HepG2 (cell line): Measurements from ENCODE around the gene NTMT1. TPM values are rescaled to one million over a fixed set of nuclear protein-coding genes. Genes with fewer than 3 reads are reported as not detected.

Experiments used
- FIP1L1 ChIP-seq: fragments of 200-400 bp; formaldehyde crosslinking; IDR thresholded peaks from 2 replicates; pipeline ENCODE4 v1.6.1; 2018; ENCODE audit warnings: low read depth, mild to moderate bottlenecking, low read length, moderate library complexity, borderline replicate concordance; ENCODE audit not compliant: insufficient read depth
- GTF3A ChIP-seq: sonication (generic); formaldehyde crosslinking; conservative IDR thresholded peaks from 2 replicates; pipeline ENCODE4 v1.4.0; 2020; ENCODE audit warnings: mild to moderate bottlenecking, missing genetic modification reagents
- HNRNPL ChIP-seq: fragments of 200-400 bp; formaldehyde crosslinking; IDR thresholded peaks from 2 replicates; pipeline ENCODE4 v1.6.1; 2017; ENCODE audit warnings: mild to moderate bottlenecking, low read depth, low read length
- HNRNPUL1 ChIP-seq: fragments of 200-400 bp; formaldehyde crosslinking; IDR thresholded peaks from 2 replicates; pipeline ENCODE4 v1.6.1; 2017; ENCODE audit warnings: low read depth, mild to moderate bottlenecking, low read length, moderate library complexity
- KDM2A ChIP-seq: sonication (generic); formaldehyde crosslinking; IDR thresholded peaks from 2 replicates; pipeline ENCODE4 v1.4.0; 2020; ENCODE audit warnings: low read depth, missing genetic modification reagents, borderline replicate concordance
- KDM4B ChIP-seq: sonication (generic); formaldehyde crosslinking; IDR thresholded peaks from 2 replicates; pipeline ENCODE4 v1.4.0; 2020; ENCODE audit warnings: missing genetic modification reagents
- KMT2A ChIP-seq: sonication (generic); formaldehyde crosslinking; IDR thresholded peaks from 2 replicates; pipeline ENCODE4 v1.4.0; 2020; ENCODE audit warnings: missing genetic modification reagents
- NFATC3 ChIP-seq: sonication (generic); formaldehyde crosslinking; IDR thresholded peaks from 2 replicates; pipeline ENCODE4 v1.5.1; 2020; ENCODE audit warnings: mild to moderate bottlenecking, missing genetic modification reagents
- NR2F1 ChIP-seq, 2 experiments: fragments of 450-650 bp in 1 of 2; formaldehyde crosslinking in 1 of 2; IDR thresholded peaks; 2 replicates each; pipeline versions ENCODE4 v1.5.0 to v1.6.1; 2016 to 2020; ENCODE audit warnings: mild to moderate bottlenecking in 1 of 2, missing compliant biosample characterization in 1 of 2, missing genetic modification reagents in 1 of 2, moderate library complexity in 1 of 2
- NRL ChIP-seq: sonication (generic); formaldehyde crosslinking; IDR thresholded peaks from 2 replicates; pipeline ENCODE4 v1.5.0; 2020; ENCODE audit warnings: missing genetic modification reagents, mild to moderate bottlenecking, moderate library complexity, borderline replicate concordance
- POLR2G ChIP-seq: fragments of 200-400 bp; formaldehyde crosslinking; IDR thresholded peaks from 2 replicates; pipeline ENCODE4 v1.6.1; 2018; ENCODE audit warnings: mild to moderate bottlenecking, low read depth, low read length, moderate library complexity
- RBFOX2 ChIP-seq: fragments of 200-400 bp; formaldehyde crosslinking; IDR thresholded peaks from 2 replicates; pipeline ENCODE4 v1.6.1; 2017; ENCODE audit warnings: low read depth, mild to moderate bottlenecking, low read length
- SKI ChIP-seq: fragments of 450-650 bp; IDR thresholded peaks from one replicate; pipeline ENCODE4 v1.6.1; 2018; ENCODE audit warnings: mild to moderate bottlenecking; ENCODE audit not compliant: partially characterized antibody
- SP5 ChIP-seq: IDR thresholded peaks from 2 replicates; pipeline ENCODE4 v1.6.1; 2016; ENCODE audit warnings: low read depth, borderline replicate concordance
- SRSF1 ChIP-seq: fragments of 200-400 bp; formaldehyde crosslinking; optimal IDR thresholded peaks from 2 replicates; pipeline ENCODE3; 2017; ENCODE audit warnings: mild to moderate bottlenecking, low read depth, low read length, moderate library complexity
- ZBTB38 ChIP-seq: sonication (generic); formaldehyde crosslinking; IDR thresholded peaks from 2 replicates; pipeline ENCODE4 v1.5.1; 2020; ENCODE audit warnings: mild to moderate bottlenecking, missing genetic modification reagents
- ZNF614 ChIP-seq: IDR thresholded peaks from 2 replicates; pipeline ENCODE4 v1.6.1; 2018; ENCODE audit warnings: missing biosample characterization, missing genetic modification reagents, inconsistent platforms, borderline replicate concordance
- polyA plus RNA-seq, 8 experiments: library from polyadenylated mRNA; depleted of rRNA in 3 of 8; stranded (reverse) in 7 of 8; unstranded in 1 of 8; fragments of >200 nt; fragmentation: Illumina TruSeq in 4 of 8; extraction: Trizol in 4 of 8; gene quantifications; 2 replicates each; pipeline versions ENCODE4 v1.2.1 to v1.2.3, GENCODE V29; 2011 to 2016; ENCODE audit warnings: low read depth in 4 of 8, missing spikeins in 1 of 8, mixed read lengths in 1 of 8; ENCODE audit not compliant: insufficient read depth in 1 of 8
- total RNA-seq, 5 experiments: library from RNA; depleted of rRNA; stranded (reverse); fragments of >200 nt; fragmentation: Illumina TruSeq; extraction: Trizol; gene quantifications; 2 replicates each; pipeline ENCODE4 v1.2.3, GENCODE V29; 2016; ENCODE audit warnings: low read depth in 1 of 5
- TF ChIP-seq, protein P1 (sequence below): sonication (generic); formaldehyde crosslinking; IDR thresholded peaks from 2 replicates; pipeline ENCODE4 v1.4.0; 2020; ENCODE audit warnings: missing genetic modification reagents
- TF ChIP-seq, protein P2 (sequence below): sonication (generic); formaldehyde crosslinking; IDR thresholded peaks from 2 replicates; pipeline ENCODE4 v1.5.1; 2020; ENCODE audit warnings: mild to moderate bottlenecking, missing genetic modification reagents, moderate library complexity
- TF ChIP-seq, protein P3 (sequence below): sonication (generic); formaldehyde crosslinking; IDR thresholded peaks from 2 replicates; pipeline ENCODE4 v1.4.0; 2020; ENCODE audit warnings: missing genetic modification reagents
- TF ChIP-seq, protein P4 (sequence below): sonication (generic); formaldehyde crosslinking; IDR thresholded peaks from 2 replicates; pipeline ENCODE4 v1.4.0; 2020; ENCODE audit warnings: missing genetic modification reagents

NTMT1 gene
- total and polyA plus RNA-seq, 2 of the 13 experiments (the other 11 are each of a cell fraction or from before 2014, with no cell fraction given) = 49.1 to 53.8 TPM

DNA sequence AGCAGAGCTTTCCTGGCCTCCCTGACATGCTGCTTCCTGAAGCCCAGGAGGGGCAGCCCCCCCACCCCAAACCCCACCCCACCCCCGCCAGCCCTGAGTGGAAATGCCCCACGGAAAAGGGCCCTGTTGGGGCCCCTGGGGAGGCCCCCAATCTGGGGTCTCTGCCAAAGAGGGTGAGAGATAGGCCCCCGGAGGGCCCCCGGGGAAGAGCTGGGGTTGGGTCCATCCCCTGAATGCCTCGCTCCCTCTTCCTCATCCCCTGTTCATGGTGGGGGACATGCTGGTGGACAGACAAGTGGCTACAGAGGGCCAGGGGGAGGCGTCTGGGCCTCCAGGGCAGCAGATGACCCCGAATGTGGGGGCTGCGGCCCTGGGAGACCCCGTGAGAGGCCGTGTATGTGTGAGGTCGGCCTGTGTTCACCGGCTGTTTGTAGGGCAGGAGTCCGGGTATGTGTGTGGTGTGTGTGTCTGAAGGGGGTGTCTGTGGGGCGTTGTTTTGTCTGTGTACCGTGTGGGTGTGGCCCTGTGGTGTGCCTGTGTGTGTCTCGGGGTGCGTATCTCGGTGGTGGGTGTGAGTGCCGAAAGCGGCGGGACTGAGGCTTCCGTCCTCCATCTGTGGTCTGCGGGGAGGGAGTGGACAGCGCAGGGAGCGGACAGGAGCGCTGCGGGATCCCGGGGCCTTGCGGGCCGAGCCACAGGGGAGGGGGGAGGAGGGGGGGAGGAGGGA is 16.3 kb upstream of the NTMT1 start (continued):
- TF ChIP-seq, protein P1, sequence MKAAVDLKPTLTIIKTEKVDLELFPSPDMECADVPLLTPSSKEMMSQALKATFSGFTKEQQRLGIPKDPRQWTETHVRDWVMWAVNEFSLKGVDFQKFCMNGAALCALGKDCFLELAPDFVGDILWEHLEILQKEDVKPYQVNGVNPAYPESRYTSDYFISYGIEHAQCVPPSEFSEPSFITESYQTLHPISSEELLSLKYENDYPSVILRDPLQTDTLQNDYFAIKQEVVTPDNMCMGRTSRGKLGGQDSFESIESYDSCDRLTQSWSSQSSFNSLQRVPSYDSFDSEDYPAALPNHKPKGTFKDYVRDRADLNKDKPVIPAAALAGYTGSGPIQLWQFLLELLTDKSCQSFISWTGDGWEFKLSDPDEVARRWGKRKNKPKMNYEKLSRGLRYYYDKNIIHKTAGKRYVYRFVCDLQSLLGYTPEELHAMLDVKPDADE (CRISPR knock-in tag) = no peak
- TF ChIP-seq, protein P2, sequence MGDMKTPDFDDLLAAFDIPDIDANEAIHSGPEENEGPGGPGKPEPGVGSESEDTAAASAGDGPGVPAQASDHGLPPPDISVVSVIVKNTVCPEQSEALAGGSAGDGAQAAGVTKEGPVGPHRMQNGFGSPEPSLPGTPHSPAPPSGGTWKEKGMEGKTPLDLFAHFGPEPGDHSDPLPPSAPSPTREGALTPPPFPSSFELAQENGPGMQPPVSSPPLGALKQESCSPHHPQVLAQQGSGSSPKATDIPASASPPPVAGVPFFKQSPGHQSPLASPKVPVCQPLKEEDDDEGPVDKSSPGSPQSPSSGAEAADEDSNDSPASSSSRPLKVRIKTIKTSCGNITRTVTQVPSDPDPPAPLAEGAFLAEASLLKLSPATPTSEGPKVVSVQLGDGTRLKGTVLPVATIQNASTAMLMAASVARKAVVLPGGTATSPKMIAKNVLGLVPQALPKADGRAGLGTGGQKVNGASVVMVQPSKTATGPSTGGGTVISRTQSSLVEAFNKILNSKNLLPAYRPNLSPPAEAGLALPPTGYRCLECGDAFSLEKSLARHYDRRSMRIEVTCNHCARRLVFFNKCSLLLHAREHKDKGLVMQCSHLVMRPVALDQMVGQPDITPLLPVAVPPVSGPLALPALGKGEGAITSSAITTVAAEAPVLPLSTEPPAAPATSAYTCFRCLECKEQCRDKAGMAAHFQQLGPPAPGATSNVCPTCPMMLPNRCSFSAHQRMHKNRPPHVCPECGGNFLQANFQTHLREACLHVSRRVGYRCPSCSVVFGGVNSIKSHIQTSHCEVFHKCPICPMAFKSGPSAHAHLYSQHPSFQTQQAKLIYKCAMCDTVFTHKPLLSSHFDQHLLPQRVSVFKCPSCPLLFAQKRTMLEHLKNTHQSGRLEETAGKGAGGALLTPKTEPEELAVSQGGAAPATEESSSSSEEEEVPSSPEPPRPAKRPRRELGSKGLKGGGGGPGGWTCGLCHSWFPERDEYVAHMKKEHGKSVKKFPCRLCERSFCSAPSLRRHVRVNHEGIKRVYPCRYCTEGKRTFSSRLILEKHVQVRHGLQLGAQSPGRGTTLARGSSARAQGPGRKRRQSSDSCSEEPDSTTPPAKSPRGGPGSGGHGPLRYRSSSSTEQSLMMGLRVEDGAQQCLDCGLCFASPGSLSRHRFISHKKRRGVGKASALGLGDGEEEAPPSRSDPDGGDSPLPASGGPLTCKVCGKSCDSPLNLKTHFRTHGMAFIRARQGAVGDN (CRISPR knock-in tag) = peak; percentile 35
- TF ChIP-seq, protein P3, sequence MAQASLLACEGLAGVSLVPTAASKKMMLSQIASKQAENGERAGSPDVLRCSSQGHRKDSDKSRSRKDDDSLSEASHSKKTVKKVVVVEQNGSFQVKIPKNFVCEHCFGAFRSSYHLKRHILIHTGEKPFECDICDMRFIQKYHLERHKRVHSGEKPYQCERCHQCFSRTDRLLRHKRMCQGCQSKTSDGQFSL (CRISPR knock-in tag) = peak; percentile 16; the same call in 1 of the 2 replicates
- 0 out of 2 replicates have a peak, but pooled peaks have one; percentile 54 for TF ChIP-seq RBFOX2
- TF ChIP-seq FIP1L1 = no peak
- no peak for TF ChIP-seq NRL (CRISPR knock-in tag)
- TF ChIP-seq HNRNPUL1 = no peak
- TF ChIP-seq POLR2G = peak; percentile 37; the same call in 1 of the 2 replicates
- TF ChIP-seq NFATC3 (CRISPR knock-in tag) = no peak
- peak; percentile 26 for TF ChIP-seq SKI
- peak; percentile 57; the same call in 1 of the 2 replicates for TF ChIP-seq HNRNPL
- peak; percentile 42 for TF ChIP-seq SRSF1
- TF ChIP-seq NR2F1 (CRISPR knock-in tag; IDR thresholded peaks at IDR 0.05) = no peak
- no peak for TF ChIP-seq ZNF614 (CRISPR knock-in tag)
- no peak for TF ChIP-seq GTF3A (CRISPR knock-in tag)
- TF ChIP-seq ZBTB38 (CRISPR knock-in tag) = peak; percentile 41; the same call in 1 of the 2 replicates
- TF ChIP-seq, protein P4, sequence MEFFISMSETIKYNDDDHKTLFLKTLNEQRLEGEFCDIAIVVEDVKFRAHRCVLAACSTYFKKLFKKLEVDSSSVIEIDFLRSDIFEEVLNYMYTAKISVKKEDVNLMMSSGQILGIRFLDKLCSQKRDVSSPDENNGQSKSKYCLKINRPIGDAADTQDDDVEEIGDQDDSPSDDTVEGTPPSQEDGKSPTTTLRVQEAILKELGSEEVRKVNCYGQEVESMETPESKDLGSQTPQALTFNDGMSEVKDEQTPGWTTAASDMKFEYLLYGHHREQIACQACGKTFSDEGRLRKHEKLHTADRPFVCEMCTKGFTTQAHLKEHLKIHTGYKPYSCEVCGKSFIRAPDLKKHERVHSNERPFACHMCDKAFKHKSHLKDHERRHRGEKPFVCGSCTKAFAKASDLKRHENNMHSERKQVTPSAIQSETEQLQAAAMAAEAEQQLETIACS (CRISPR knock-in tag) = no peak
- 0 out of 2 replicates have a peak, but pooled peaks have one; percentile 2 for TF ChIP-seq KMT2A (CRISPR knock-in tag)
- TF ChIP-seq SP5 = no peak
- TF ChIP-seq KDM4B (CRISPR knock-in tag) = no peak
- TF ChIP-seq KDM2A (CRISPR knock-in tag) = peak; percentile 4; the same call in 1 of the 2 replicates
